Measurements from ENCODE around the gene AFF3. TPM values are rescaled to one million over a fixed set of nuclear protein-coding genes. Genes with fewer than 3 reads are reported as not detected.

AFF3 gene
- polyA plus RNA-seq, 1 donor (not counting 4 experiments of a cell fraction or from before 2014, with no cell fraction given), result not detected

DNA sequence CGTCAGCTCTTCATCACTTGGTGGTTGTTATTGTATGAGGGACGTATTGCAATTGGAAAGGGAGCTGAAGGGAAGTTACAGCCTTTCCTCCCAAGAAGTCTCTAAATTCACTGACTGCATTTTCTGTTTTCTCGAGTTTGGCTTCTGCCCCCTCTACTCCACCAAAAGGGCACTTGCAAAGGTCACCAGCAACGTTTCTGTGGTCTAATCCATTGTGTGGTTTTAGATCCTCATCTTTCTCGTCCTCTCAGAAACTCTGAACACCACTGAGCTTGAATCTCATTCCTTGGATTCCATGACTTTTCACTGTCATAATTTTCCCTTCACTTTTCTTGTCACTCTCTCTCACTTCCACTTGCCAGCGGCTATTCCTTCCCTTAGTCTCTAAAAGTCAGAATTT is 308.0 kb downstream of the AFF3 start:
- H3K36me3 ChIP-seq (ENCODE audit: control insufficient read depth in 2 of 2, extremely low read depth in 1 of 2, insufficient read depth in 2 of 2, low read length in 2 of 2), result no peaks in the 10 kb centered on the region
- H2AFZ ChIP-seq (ENCODE audit: control insufficient read depth, low read length), result no peak overlapping the region
- H3K4me2 ChIP-seq (ENCODE audit: control insufficient read depth, extremely low read depth, insufficient read depth, low read depth, low read length), result no peak overlapping the region
- no peak for TF ChIP-seq EZH2 (IDR thresholded peaks at IDR 0.05; ENCODE audit: low read length)
- TF ChIP-seq, protein P1, sequence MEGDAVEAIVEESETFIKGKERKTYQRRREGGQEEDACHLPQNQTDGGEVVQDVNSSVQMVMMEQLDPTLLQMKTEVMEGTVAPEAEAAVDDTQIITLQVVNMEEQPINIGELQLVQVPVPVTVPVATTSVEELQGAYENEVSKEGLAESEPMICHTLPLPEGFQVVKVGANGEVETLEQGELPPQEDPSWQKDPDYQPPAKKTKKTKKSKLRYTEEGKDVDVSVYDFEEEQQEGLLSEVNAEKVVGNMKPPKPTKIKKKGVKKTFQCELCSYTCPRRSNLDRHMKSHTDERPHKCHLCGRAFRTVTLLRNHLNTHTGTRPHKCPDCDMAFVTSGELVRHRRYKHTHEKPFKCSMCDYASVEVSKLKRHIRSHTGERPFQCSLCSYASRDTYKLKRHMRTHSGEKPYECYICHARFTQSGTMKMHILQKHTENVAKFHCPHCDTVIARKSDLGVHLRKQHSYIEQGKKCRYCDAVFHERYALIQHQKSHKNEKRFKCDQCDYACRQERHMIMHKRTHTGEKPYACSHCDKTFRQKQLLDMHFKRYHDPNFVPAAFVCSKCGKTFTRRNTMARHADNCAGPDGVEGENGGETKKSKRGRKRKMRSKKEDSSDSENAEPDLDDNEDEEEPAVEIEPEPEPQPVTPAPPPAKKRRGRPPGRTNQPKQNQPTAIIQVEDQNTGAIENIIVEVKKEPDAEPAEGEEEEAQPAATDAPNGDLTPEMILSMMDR (optimal IDR thresholded peaks at IDR 0.05 in 1 of 3, IDR thresholded peaks at IDR 0.05 in 1 of 3, conservative IDR thresholded peaks at IDR 0.05 in 1 of 3; ENCODE audit: extremely low read depth in 1 of 3, insufficient read depth in 2 of 3, low read length in 3 of 3), result no peak
- DNase-seq (ENCODE audit: low read depth, low spot score) (no peak), FAIRE-seq (no peak)
- no peaks in the 10 kb centered on the region for H3K4me1 ChIP-seq (ENCODE audit: control insufficient read depth, extremely low read depth, insufficient read depth, low read length)
- no peak overlapping the region for H3K27ac ChIP-seq (ENCODE audit: control insufficient read depth, insufficient read depth, low read length)
- no peaks in the 10 kb centered on the region for H4K20me1 ChIP-seq (ENCODE audit: control insufficient read depth, extremely low read depth, insufficient read depth, low read length)
- dilution Hi-C loops (cut with MboI; ENCODE audit: extremely low pct_ligation_motif_present, low sequenced_read_pairs), result no loop called here
- no peak overlapping the region for H3K4me3 ChIP-seq (ENCODE audit: control insufficient read depth in 2 of 3, extremely low read depth in 1 of 3, insufficient read depth in 2 of 3, low read depth in 1 of 3, low read length in 3 of 3)
- no peaks in the 10 kb centered on the region for H3K9me3 ChIP-seq (ENCODE audit: control insufficient read depth, low read depth, low read length)
- no peaks in the 10 kb centered on the region for H3K27me3 ChIP-seq (ENCODE audit: control insufficient read depth, extremely low read depth, insufficient read depth, low read length)
- no peaks in the 10 kb centered on the region for H3K79me2 ChIP-seq (ENCODE audit: control insufficient read depth, insufficient read depth, low read length)
- H3K9me1 ChIP-seq (ENCODE audit: control insufficient read depth, extremely low read depth, insufficient read depth, low read length), result no peaks in the 10 kb centered on the region
- H3K9ac ChIP-seq (ENCODE audit: control insufficient read depth, extremely low read depth, insufficient read depth, low read length), result no peak overlapping the region

DNA sequence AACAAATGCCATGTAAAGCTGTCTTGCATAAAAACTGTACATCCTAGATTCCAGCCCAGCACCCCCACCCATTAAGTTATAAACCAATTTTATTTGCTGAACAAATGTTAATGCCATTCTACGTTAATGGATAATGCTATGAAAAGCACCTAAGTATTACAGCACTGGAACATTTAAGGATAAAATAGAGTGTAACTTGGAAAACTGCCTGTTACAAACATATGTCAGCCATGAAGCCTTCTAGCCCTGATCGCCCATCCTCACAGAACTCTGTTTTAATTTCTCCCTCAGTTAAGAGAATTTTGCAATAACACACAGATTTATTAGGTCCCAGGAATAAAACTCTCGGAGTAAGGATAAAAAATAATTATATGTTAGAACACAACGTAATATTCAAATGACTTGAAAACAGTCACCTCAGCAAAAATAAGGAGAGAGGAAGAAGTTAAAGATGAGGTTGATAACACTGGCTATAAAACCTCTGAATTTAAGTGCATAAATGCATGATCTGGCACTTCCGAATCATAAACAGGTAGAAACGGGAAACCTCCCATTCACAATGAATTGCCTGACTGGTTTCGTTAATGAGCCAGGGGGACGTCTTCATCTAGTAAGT is 308.7 kb downstream of the AFF3 start:
- Histone ChIP-seq H3K9me1 (ENCODE audit: control insufficient read depth, extremely low read depth, insufficient read depth, low read length) (no peaks in the 10 kb centered on the region), H3K4me3 (ENCODE audit: control insufficient read depth in 2 of 3, extremely low read depth in 1 of 3, insufficient read depth in 2 of 3, low read depth in 1 of 3, low read length in 3 of 3) (no peak overlapping the region), H3K4me2 (ENCODE audit: control insufficient read depth, extremely low read depth, insufficient read depth, low read depth, low read length) (no peak overlapping the region), H2AFZ (ENCODE audit: control insufficient read depth, low read length) (no peak overlapping the region), H3K4me1 (ENCODE audit: control insufficient read depth, extremely low read depth, insufficient read depth, low read length) (no peaks in the 10 kb centered on the region), H3K9ac (ENCODE audit: control insufficient read depth, extremely low read depth, insufficient read depth, low read length) (no peak overlapping the region), H3K36me3 (ENCODE audit: control insufficient read depth in 2 of 2, extremely low read depth in 1 of 2, insufficient read depth in 2 of 2, low read length in 2 of 2) (no peaks in the 10 kb centered on the region), H4K20me1 (ENCODE audit: control insufficient read depth, extremely low read depth, insufficient read depth, low read length) (no peaks in the 10 kb centered on the region), H3K9me3 (ENCODE audit: control insufficient read depth, low read depth, low read length) (no peaks in the 10 kb centered on the region), H3K27me3 (ENCODE audit: control insufficient read depth, extremely low read depth, insufficient read depth, low read length) (no peaks in the 10 kb centered on the region), H3K27ac (ENCODE audit: control insufficient read depth, insufficient read depth, low read length) (no peak overlapping the region), H3K79me2 (ENCODE audit: control insufficient read depth, insufficient read depth, low read length) (no peaks in the 10 kb centered on the region)
- FAIRE-seq, result no peak
- DNase-seq (ENCODE audit: low read depth, low spot score), result no peak
- TF ChIP-seq, protein P1 (optimal IDR thresholded peaks at IDR 0.05 in 1 of 3, IDR thresholded peaks at IDR 0.05 in 1 of 3, conservative IDR thresholded peaks at IDR 0.05 in 1 of 3; ENCODE audit: extremely low read depth in 1 of 3, insufficient read depth in 2 of 3, low read length in 3 of 3), result no peak
- TF ChIP-seq EZH2 (IDR thresholded peaks at IDR 0.05; ENCODE audit: low read length), result no peak
- dilution Hi-C loops (cut with MboI; ENCODE audit: extremely low pct_ligation_motif_present, low sequenced_read_pairs), result no loop called here

Data from keratinocyte (primary cell).